H1 (cell line): ENCODE results near the gene GALNT9. TPM values are rescaled to one million over a fixed set of nuclear protein-coding genes. Genes with fewer than 3 reads are reported as not detected.

ENCODE experiments used
- CTCF ChIA-PET: fragments of 300-600 bp; sonication (Branson Sonifier 250); formaldehyde crosslinking; loops from one replicate; lab custom pipeline; 2021; ENCODE audit not compliant: partially characterized antibody; lab: Charles Lee
- POLR2A ChIA-PET: fragments of 300-600 bp; sonication (Branson Sonifier 250); formaldehyde crosslinking; loops from one replicate; lab custom pipeline; 2021; ENCODE audit warnings: inconsistent platforms; ENCODE audit not compliant: partially characterized antibody; lab: Charles Lee
- DNase-seq, 2 experiments: peaks; one replicate each; pipeline versions ENCODE4 v3.0.0 to v3.0.0-alpha.2; 2010 to 2022; ENCODE audit warnings: low spot score in 2 of 2, low read depth in 1 of 2, mixed read lengths in 1 of 2
- FAIRE-seq: peaks from 2 replicates; lab custom pipeline; 2011; peaks lifted over from hg19 to GRCh38; lab: Jason Lieb, UNC
- H2AFZ ChIP-seq: 2 replicates; pipeline ENCODE4 v1.8.1; 2012; ENCODE audit warnings: low read length, inconsistent platforms
- H2AK5ac ChIP-seq: 2 replicates; pipeline ENCODE4 v1.6.1; 2013; ENCODE audit warnings: low read depth, low read length
- H2BK120ac ChIP-seq: replicated peaks from 2 replicates; pipeline ENCODE3; 2013; ENCODE audit warnings: low read depth, low read length, inconsistent platforms
- H2BK12ac ChIP-seq: 2 replicates; pipeline ENCODE4 v1.6.1; 2013; ENCODE audit warnings: low read depth, low read length
- H2BK15ac ChIP-seq: 2 replicates; pipeline ENCODE4 v1.6.1; 2013; ENCODE audit warnings: low read length
- H2BK20ac ChIP-seq: 2 replicates; pipeline ENCODE4 v1.6.1; 2013; ENCODE audit warnings: low read length
- H2BK5ac ChIP-seq: 2 replicates; pipeline ENCODE4 v1.6.1; 2013; ENCODE audit warnings: low read depth, low read length
- H3K14ac ChIP-seq: 2 replicates; pipeline ENCODE4 v1.6.1; 2013; ENCODE audit warnings: inconsistent platforms; ENCODE audit not compliant: insufficient read length
- H3K18ac ChIP-seq: 2 replicates; pipeline ENCODE4 v1.6.1; 2013; ENCODE audit warnings: low read length; ENCODE audit errors: extremely low read depth
- H3K23ac ChIP-seq: 2 replicates; pipeline ENCODE4 v1.6.1; 2013; ENCODE audit warnings: inconsistent platforms; ENCODE audit not compliant: insufficient read length
- H3K23me2 ChIP-seq: 2 replicates; pipeline ENCODE4 v1.6.1; 2013; ENCODE audit warnings: low read depth, low read length
- H3K27ac ChIP-seq: 2 replicates; pipeline ENCODE4 v1.6.1; 2011; ENCODE audit warnings: low read depth, low read length, inconsistent platforms
- H3K27me3 ChIP-seq, 4 experiments: replicated peaks in 1 of 4; 1 replicate in 1 of 4; 2 replicates in 3 of 4; pipeline versions ENCODE4 v1.6.1 to v1.8.1; 2011 to 2013; ENCODE audit warnings: low read length in 3 of 4, mild to moderate bottlenecking in 3 of 4, inconsistent platforms in 2 of 4, mixed read lengths in 2 of 4, moderate library complexity in 1 of 4; ENCODE audit not compliant: control insufficient read depth in 3 of 4, insufficient read depth in 3 of 4; ENCODE audit errors: extremely low read depth in 1 of 4
- H3K36me3 ChIP-seq, 4 experiments: 2 replicates each; pipeline versions ENCODE4 v1.6.1 to v1.8.1; 2011 to 2013; ENCODE audit warnings: mild to moderate bottlenecking in 4 of 4, low read length in 3 of 4, moderate library complexity in 2 of 4, control low read depth in 1 of 4, inconsistent platforms in 1 of 4; ENCODE audit not compliant: insufficient read depth in 4 of 4, control insufficient read depth in 2 of 4
- H3K4ac ChIP-seq: replicated peaks from 2 replicates; pipeline ENCODE3; 2013; ENCODE audit warnings: low read length, low read depth, mixed read lengths, inconsistent platforms; ENCODE audit not compliant: insufficient read length
- H3K4me1 ChIP-seq, 4 experiments: replicated peaks in 1 of 4; 1 replicate in 1 of 4; 2 replicates in 3 of 4; pipeline versions ENCODE4 v1.6.1 to v1.8.1; 2011 to 2013; ENCODE audit warnings: low read length in 3 of 4, inconsistent platforms in 2 of 4, mixed read lengths in 1 of 4; ENCODE audit not compliant: insufficient read depth in 4 of 4, control insufficient read depth in 3 of 4
- H3K4me2 ChIP-seq, 2 experiments: 2 replicates each; pipeline versions ENCODE4 v1.6.1 to v1.8.1; 2011 to 2013; ENCODE audit warnings: low read depth in 2 of 2, low read length in 2 of 2, control low read depth in 1 of 2, inconsistent platforms in 1 of 2, mild to moderate bottlenecking in 1 of 2; ENCODE audit not compliant: insufficient read depth in 1 of 2
- H3K4me3 ChIP-seq, 4 experiments: fragments of 200-600, 300-600 bp in 1 of 4; sonication (generic), shearing (Covaris generic), sonication (Bioruptor Twin) in 1 of 4; 2 replicates each; pipeline versions ENCODE4 v1.5.1 to v1.8.1; 2011 to 2016; ENCODE audit warnings: low read length in 4 of 4, low read depth in 3 of 4, control low read depth in 2 of 4, inconsistent platforms in 2 of 4, mild to moderate bottlenecking in 2 of 4, mixed read lengths in 1 of 4, moderate library complexity in 1 of 4; ENCODE audit not compliant: insufficient read depth in 2 of 4; ENCODE audit errors: extremely low read depth in 1 of 4
- H3K56ac ChIP-seq: replicated peaks from 2 replicates; pipeline ENCODE3; 2013; ENCODE audit warnings: low read depth, mild to moderate bottlenecking, mixed read lengths, low read length, inconsistent platforms; ENCODE audit not compliant: insufficient read length
- H3K79me1 ChIP-seq: 2 replicates; pipeline ENCODE4 v1.6.1; 2013; ENCODE audit warnings: low read depth, low read length, control low read depth
- H3K79me2 ChIP-seq, 2 experiments: 2 replicates each; pipeline versions ENCODE4 v1.6.1 to v1.8.1; 2012 to 2013; ENCODE audit warnings: low read length in 2 of 2, mild to moderate bottlenecking in 2 of 2, inconsistent platforms in 1 of 2; ENCODE audit not compliant: insufficient read depth in 2 of 2, control insufficient read depth in 1 of 2
- H3K9ac ChIP-seq, 4 experiments: replicated peaks in 1 of 4; 1 replicate in 1 of 4; 2 replicates in 3 of 4; pipeline versions ENCODE4 v1.6.1 to v1.8.1; 2011 to 2013; ENCODE audit warnings: low read depth in 3 of 4, low read length in 3 of 4, control low read depth in 2 of 4, mild to moderate bottlenecking in 2 of 4, moderate library complexity in 2 of 4, inconsistent platforms in 1 of 4; ENCODE audit errors: extremely low read depth in 1 of 4
- H3K9me3 ChIP-seq, 2 experiments: 2 replicates each; pipeline versions ENCODE4 v1.6.1 to v1.8.1; 2012 to 2013; ENCODE audit warnings: mild to moderate bottlenecking in 2 of 2, moderate library complexity in 2 of 2, control low read depth in 1 of 2, inconsistent platforms in 1 of 2, low read depth in 1 of 2, low read length in 1 of 2, mixed read lengths in 1 of 2; ENCODE audit not compliant: insufficient read depth in 2 of 2
- H4K20me1 ChIP-seq, 2 experiments: replicated peaks in 1 of 2; 2 replicates each; pipeline versions ENCODE3 to v1.8.1; 2011 to 2013; ENCODE audit warnings: inconsistent platforms in 2 of 2, low read length in 2 of 2, mild to moderate bottlenecking in 1 of 2; ENCODE audit not compliant: insufficient read depth in 2 of 2, control insufficient read depth in 1 of 2
- H4K5ac ChIP-seq: 2 replicates; pipeline ENCODE4 v1.6.1; 2013; ENCODE audit warnings: low read length, low read depth, mixed read lengths, inconsistent platforms; ENCODE audit not compliant: insufficient read length
- H4K8ac ChIP-seq: 2 replicates; pipeline ENCODE4 v1.8.0; 2013; ENCODE audit warnings: mild to moderate bottlenecking, moderate library complexity, low read length, inconsistent platforms; ENCODE audit not compliant: insufficient read depth; ENCODE audit errors: extremely low read depth
- H4K91ac ChIP-seq: replicated peaks from 2 replicates; pipeline ENCODE3; 2013; ENCODE audit warnings: low read length, mixed read lengths, inconsistent platforms; ENCODE audit not compliant: insufficient read length
- FOSL1 ChIP-seq: IDR thresholded peaks from 2 replicates; pipeline ENCODE4 v1.6.1; 2011; ENCODE audit warnings: mild to moderate bottlenecking, low read depth, low read length, moderate library complexity; ENCODE audit not compliant: insufficient read depth
- KDM5A ChIP-seq: fragments of 200-600 bp; IDR thresholded peaks from 2 replicates; pipeline ENCODE4 v1.7.1; 2012; ENCODE audit warnings: mild to moderate bottlenecking, low read length, inconsistent platforms, mixed read lengths
- SIX5 ChIP-seq: IDR thresholded peaks from 2 replicates; pipeline ENCODE4 v1.6.1; 2011; ENCODE audit warnings: mild to moderate bottlenecking, low read depth, low read length
- SP1 ChIP-seq: IDR thresholded peaks from 2 replicates; pipeline ENCODE4 v1.6.1; 2011; ENCODE audit warnings: low read depth, low read length
- TAF7 ChIP-seq: optimal IDR thresholded peaks from 2 replicates; pipeline ENCODE3; 2011; ENCODE audit warnings: low read depth, mild to moderate bottlenecking, inconsistent platforms, low read length, moderate library complexity, borderline replicate concordance
- WGBS, 2 experiments: shearing (Covaris generic) in 1 of 2; methylation state at CpG; one replicate each; pipeline versions ENCODE4 v1.1.6 to v1.1.7; 2013 to 2015; ENCODE audit warnings: low lambda C conversion rate in 2 of 2, mixed read lengths in 2 of 2, inconsistent platforms in 1 of 2, low coverage in 1 of 2, missing lambda C conversion rate in 1 of 2; ENCODE audit not compliant: insufficient replicate concordance in 2 of 2, insufficient coverage in 1 of 2, insufficient read length in 1 of 2; ENCODE audit errors: extremely low coverage in 1 of 2, missing lambda C conversion rate in 1 of 2; 5-methylcytosine and 5-hydroxymethylcytosine counted together
- polyA plus RNA-seq, 7 experiments: library from polyadenylated mRNA; depleted of rRNA in 3 of 7; stranded (reverse) in 5 of 7; unstranded in 2 of 7; fragments of >200 nt in 5 of 7; fragments of 200-250 nt in 2 of 7; gene quantifications; 1 replicate in 5 of 7; 2 replicates in 1 of 7; 4 replicates in 1 of 7; pipeline versions ENCODE4 v1.2.1 to v1.2.3, GENCODE V29; 2011 to 2013; ENCODE audit warnings: missing spikeins in 2 of 7, mixed read lengths in 2 of 7
- total RNA-seq: library from RNA; stranded (reverse); fragmentation: NEBNext Ultra II Directional; extraction: Animal tissue kit (Norgen Biotek cat#: 25700); gene quantifications from 2 replicates; pipeline ENCODE4 v1.2.1, GENCODE V29; 2021

GALNT9 gene
- total and polyA plus RNA-seq, 2 of the 8 experiments (the other 6 are each of a cell fraction or from before 2014, with no cell fraction given): 2.0 to 3.6 TPM

DNA sequence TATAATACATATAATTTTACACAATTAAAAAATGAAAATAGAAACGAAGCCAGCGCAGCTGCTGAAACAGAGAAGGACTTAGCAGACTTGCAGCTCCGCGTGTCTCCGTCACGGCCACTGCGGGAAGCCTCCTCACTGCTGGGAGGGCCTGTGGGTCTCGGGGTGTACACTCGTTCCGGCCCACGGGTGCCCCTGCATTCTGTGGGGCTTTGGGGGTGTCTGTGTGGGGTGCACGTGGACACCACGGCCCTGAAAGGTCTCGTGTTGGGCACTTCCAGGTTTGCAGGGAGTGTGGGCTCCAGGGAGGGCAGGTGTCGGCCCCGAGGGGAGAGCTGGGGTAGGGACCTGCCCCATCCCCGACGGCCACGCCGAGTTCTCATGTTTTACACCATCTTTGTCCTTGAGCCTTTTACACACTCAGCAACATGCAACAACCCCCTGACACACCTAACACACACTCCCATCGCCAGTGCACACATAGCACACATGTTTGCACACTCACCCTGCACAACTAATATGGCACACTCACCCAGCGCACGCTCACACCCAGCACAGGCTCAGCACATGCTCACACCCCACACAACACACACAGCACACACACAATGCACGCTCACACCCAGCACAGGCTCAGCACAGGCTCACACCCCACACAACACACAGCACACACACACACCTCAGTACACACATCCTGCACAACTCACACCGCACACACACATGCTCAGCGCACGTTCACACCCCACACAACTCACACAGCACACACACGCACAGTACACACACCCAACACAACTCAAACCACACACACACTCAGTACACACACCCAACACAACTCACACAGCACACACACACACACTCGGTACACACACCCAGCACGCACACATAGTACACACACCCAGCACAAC lies 148.5 kb downstream of the GALNT9 start:
- no peak for FAIRE-seq
- Histone ChIP-seq H3K23me2 (peaks cover 6% of the 10 kb centered on the region; the same call in 1 of the 2 replicates), H3K4me2 (no peak overlapping the region), H2AFZ (no peak overlapping the region), H3K4ac (no peak overlapping the region), H3K36me3 (no peaks in the 10 kb centered on the region; a peak in 1 of 8 replicates), H3K9ac (no peak overlapping the region), H3K18ac (no peak overlapping the region), H3K9me3 (peaks cover 0 to 9% of the 10 kb centered on the region in 2 experiments; a peak in 1 of 4 replicates), H3K14ac (no peak overlapping the region), H3K23ac (no peak overlapping the region), H2BK20ac (no peak overlapping the region), H3K79me1 (no peaks in the 10 kb centered on the region)
- 92% methylated on average over 30 of the region's 30 CpGs; no CpG with 5 or more reads in 1 of the 2 experiments for WGBS, 2 experiments
- TF ChIP-seq FOSL1 (no peak), SIX5 (no peak), TAF7 (no peak), SP1 (no peak), KDM5A (no peak)
- TF ChIP-seq, all 59 proteins: peak for 0
- Histone ChIP-seq H3K79me2 (no peaks in the 10 kb centered on the region), H4K5ac (no peak overlapping the region), H4K91ac (no peak overlapping the region), H2BK15ac (peak overlapping the region; percentile 72; the same call in 1 of the 2 replicates), H2BK5ac (no peak overlapping the region; the same call in 1 of the 2 replicates), H3K27me3 (peaks cover 0 to 54% (median 30%) of the 10 kb centered on the region in 4 experiments; a peak in 5 of 7 replicates), H3K4me3 (no peak overlapping the region), H4K20me1 (peaks cover 0 to 12% of the 10 kb centered on the region in 2 experiments), H2AK5ac (peak overlapping the region; percentile 28; the same call in 1 of the 2 replicates), H3K56ac (peak overlapping the region; percentile 39), H2BK120ac (no peak overlapping the region), H2BK12ac (peak overlapping the region; percentile 77; the same call in 1 of the 2 replicates), H4K8ac (no peak overlapping the region; the same call in 1 of the 2 replicates), H3K4me1 (peaks cover 0 to 4% (median 0%) of the 10 kb centered on the region in 4 experiments; a peak in 1 of 7 replicates), H3K27ac (no peak overlapping the region)
- ChIA-PET POLR2A (interaction anchor here (1.5 kb wide), 1 partner anchor 8 kb away, joined by 6 read pairs; no protein-coding TSS in a partner anchor), CTCF (interaction anchor here (1.1 to 2.0 kb wide), 3 partner anchors 13 to 171 kb away, joined by 3 to 6 read pairs (median 4); no protein-coding TSS in a partner anchor)
- no peak for DNase-seq
